GM13977 (cell line): ENCODE results near the gene NDE1.

Source experiments
- DNase-seq: peaks from one replicate; pipeline ENCODE4 v3.0.0; 2012; ENCODE audit warnings: low spot score
- CTCF ChIP-seq: IDR thresholded peaks from 2 replicates; pipeline ENCODE4 v1.5.1; 2012; ENCODE audit warnings: mild to moderate bottlenecking, control low read depth; ENCODE audit not compliant: insufficient read depth; ENCODE audit errors: extremely low read depth, missing control alignments
- in situ Hi-C: fragments of 300-500 bp; cut with MboI; formaldehyde crosslinking; loops from one replicate; pipeline ENCODE4 v1.12.0; 2022; ENCODE audit warnings: low sequenced_read_pairs, low pct_unique_long_range_greater_than_20kb, mixed read lengths, inconsistent platforms; ENCODE audit not compliant: unreplicated experiment

NDE1 gene

GRCh38 chr16:15773968-15774367 lies 123.9 kb downstream of the NDE1 start:
- no peak for TF ChIP-seq CTCF
- DNase-seq = no peak
- in situ Hi-C loops = no loop called here

- DNase-seq = peak; percentile 27
- in situ Hi-C loops = no loop called here
- TF ChIP-seq CTCF = no peak
Measured at GRCh38 chr16:15775209-15775608, 125.2 kb downstream of the NDE1 start.

GRCh38 chr16:15775663-15776304 lies 125.7 kb downstream of the NDE1 start:
- in situ Hi-C loops = no loop called here
- DNase-seq = no peak
- no peak for TF ChIP-seq CTCF
